Esophagus muscularis mucosa (tissue), 4 donors: ENCODE measurements around the gene URB1. TPM values are rescaled to one million over a fixed set of nuclear protein-coding genes. Genes with fewer than 3 reads are reported as not detected.

Source experiments
- DNase-seq: peaks from one replicate; pipeline ENCODE4 v3.0.0-alpha.2; 2017; ENCODE audit errors: extremely low spot score
- H3K27ac ChIP-seq, 4 donors: fragments of 200-600 bp; sonication (generic); replicated peaks in 1 of 4; 1 replicate in 3 of 4; 2 replicates in 1 of 4; pipeline ENCODE4 v1.5.1; 2016 to 2019; ENCODE audit warnings: mild to moderate bottlenecking in 1 of 4
- H3K27me3 ChIP-seq, 4 donors: fragments of 200-600 bp; sonication (generic); one replicate each; pipeline versions ENCODE4 v1.5.1 to v1.6.0; 2016 to 2019
- H3K36me3 ChIP-seq, 4 donors: fragments of 200-600 bp; sonication (generic); one replicate each; pipeline ENCODE4 v1.5.1; 2016 to 2019
- H3K4me1 ChIP-seq, 4 donors: fragments of 200-600 bp; sonication (generic); one replicate each; pipeline ENCODE4 v1.5.1; 2016 to 2019
- H3K4me3 ChIP-seq, 4 donors: fragments of 200-600 bp; sonication (generic); 1 replicate in 2 of 4; 2 replicates in 2 of 4; pipeline ENCODE4 v1.5.1; 2016 to 2019; ENCODE audit warnings: mild to moderate bottlenecking in 4 of 4, moderate library complexity in 1 of 4
- H3K9me3 ChIP-seq, 4 donors: fragments of 200-600 bp; sonication (generic); 1 replicate in 3 of 4; 2 replicates in 1 of 4; pipeline ENCODE4 v1.5.1; 2016 to 2019
- EP300 ChIP-seq: sonication (generic); formaldehyde crosslinking; IDR thresholded peaks from one replicate; pipeline ENCODE4 v1.6.1; 2017; ENCODE audit warnings: antibody characterized with exemption
- POLR2A ChIP-seq: fragments of 450-650 bp; IDR thresholded peaks from one replicate; pipeline ENCODE4 v1.6.1; 2017; ENCODE audit warnings: antibody characterized with exemption, moderate library complexity, mild to moderate bottlenecking, low read depth
- POLR2AphosphoS5 ChIP-seq, 2 donors: sonication (generic); formaldehyde crosslinking; IDR thresholded peaks; one replicate each; pipeline ENCODE4 v1.6.1; 2017; ENCODE audit warnings: antibody characterized with exemption in 2 of 2
- WGBS: methylation state at CpG from one replicate; pipeline ENCODE4 v1.1.5; 2018; 5-methylcytosine and 5-hydroxymethylcytosine counted together
- intact Hi-C: fragments of 100-400 bp; cut with DNase I; formaldehyde crosslinking; loops from one replicate; pipeline ENCODE4 v1.15.1; 2023
- total RNA-seq, 4 donors: library from RNA; depleted of rRNA; stranded (reverse); fragments of >200 nt; gene quantifications; one replicate each; pipeline versions ENCODE4 v1.1.0 to v1.2.1, GENCODE V29; 2016
- TF ChIP-seq, protein P1 (sequence below), 3 experiments: fragments of 200-600 bp in 2 of 3; fragments of 450-650 bp in 1 of 3; sonication (generic) in 2 of 3; IDR thresholded peaks; one replicate each; pipeline ENCODE4 v1.5.1; 2017 to 2019; ENCODE audit warnings: antibody characterized with exemption in 3 of 3, mild to moderate bottlenecking in 2 of 3, moderate library complexity in 1 of 3

The URB1 gene
- total RNA-seq, 4 donors from 2014 or later, result 14.1 to 31.0 (median 22.4) TPM

- no peak for DNase-seq
- H3K4me3 ChIP-seq, result no peak overlapping the region
- H3K4me1 ChIP-seq, result peaks cover 0 to 6% (median 0%) of the 10 kb centered on the region in 4 donors
- H3K36me3 ChIP-seq, result peaks cover 0 to 17% (median 5%) of the 10 kb centered on the region in 4 donors
- 98% methylated on average over 7 of the region's 7 CpGs for WGBS
- H3K27me3 ChIP-seq, result no peaks in the 10 kb centered on the region
- H3K27ac ChIP-seq, result no peak overlapping the region
- H3K9me3 ChIP-seq, result no peaks in the 10 kb centered on the region
- TF ChIP-seq POLR2AphosphoS5 (IDR thresholded peaks at IDR 0.05) (no peak), POLR2A (no peak), EP300 (no peak)
- TF ChIP-seq, protein P1, sequence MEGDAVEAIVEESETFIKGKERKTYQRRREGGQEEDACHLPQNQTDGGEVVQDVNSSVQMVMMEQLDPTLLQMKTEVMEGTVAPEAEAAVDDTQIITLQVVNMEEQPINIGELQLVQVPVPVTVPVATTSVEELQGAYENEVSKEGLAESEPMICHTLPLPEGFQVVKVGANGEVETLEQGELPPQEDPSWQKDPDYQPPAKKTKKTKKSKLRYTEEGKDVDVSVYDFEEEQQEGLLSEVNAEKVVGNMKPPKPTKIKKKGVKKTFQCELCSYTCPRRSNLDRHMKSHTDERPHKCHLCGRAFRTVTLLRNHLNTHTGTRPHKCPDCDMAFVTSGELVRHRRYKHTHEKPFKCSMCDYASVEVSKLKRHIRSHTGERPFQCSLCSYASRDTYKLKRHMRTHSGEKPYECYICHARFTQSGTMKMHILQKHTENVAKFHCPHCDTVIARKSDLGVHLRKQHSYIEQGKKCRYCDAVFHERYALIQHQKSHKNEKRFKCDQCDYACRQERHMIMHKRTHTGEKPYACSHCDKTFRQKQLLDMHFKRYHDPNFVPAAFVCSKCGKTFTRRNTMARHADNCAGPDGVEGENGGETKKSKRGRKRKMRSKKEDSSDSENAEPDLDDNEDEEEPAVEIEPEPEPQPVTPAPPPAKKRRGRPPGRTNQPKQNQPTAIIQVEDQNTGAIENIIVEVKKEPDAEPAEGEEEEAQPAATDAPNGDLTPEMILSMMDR (IDR thresholded peaks at IDR 0.05), result no peak
- intact Hi-C loops, result no loop called here
Observed at GRCh38 chr21:32304998-32305397, 87.8 kb downstream of the URB1 start.

DNA sequence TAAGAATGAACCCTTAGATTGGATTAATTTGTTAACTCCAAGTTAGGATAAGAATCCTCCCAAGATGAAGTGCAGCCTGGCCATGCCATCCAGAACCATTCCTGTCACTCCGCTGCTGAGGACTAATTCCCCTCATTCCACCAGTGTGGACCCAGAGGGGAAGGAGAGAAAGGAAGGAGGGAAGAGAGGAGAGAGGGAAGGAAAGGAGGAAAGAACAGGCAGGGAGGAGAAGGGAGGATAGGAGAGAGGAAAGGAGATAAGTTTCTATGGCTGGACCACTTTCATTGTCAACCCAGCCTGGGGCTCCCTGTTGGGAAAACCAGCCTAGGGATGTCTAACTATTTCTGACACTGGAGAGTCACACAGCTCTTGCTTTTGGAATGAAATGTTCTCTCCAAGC is 89.4 kb downstream of the URB1 start:
- Histone ChIP-seq H3K9me3 (no peaks in the 10 kb centered on the region), H3K36me3 (peaks cover 0 to 8% (median 0%) of the 10 kb centered on the region in 4 donors), H3K27ac (no peak overlapping the region), H3K4me3 (no peak overlapping the region), H3K4me1 (peaks cover 0 to 6% (median 0%) of the 10 kb centered on the region in 4 donors), H3K27me3 (no peaks in the 10 kb centered on the region)
- DNase-seq, result no peak
- intact Hi-C loops, result no loop called here
- WGBS, result 97% methylated on average over 1 of the region's 1 CpG
- TF ChIP-seq POLR2AphosphoS5 (IDR thresholded peaks at IDR 0.05) (no peak), EP300 (no peak), POLR2A (no peak)
- TF ChIP-seq, protein P1 (IDR thresholded peaks at IDR 0.05), result no peak

GRCh38 chr21:32302560-32302959 is 90.3 kb downstream of the URB1 start:
- WGBS, result over 99% methylated on average over 6 of the region's 6 CpGs
- Histone ChIP-seq H3K4me1 (peaks cover 0 to 6% (median 0%) of the 10 kb centered on the region in 4 donors), H3K4me3 (no peak overlapping the region), H3K9me3 (no peaks in the 10 kb centered on the region), H3K36me3 (peaks cover 0 to 3% (median 0%) of the 10 kb centered on the region in 4 donors), H3K27ac (no peak overlapping the region), H3K27me3 (no peaks in the 10 kb centered on the region)
- no peak for TF ChIP-seq EP300
- no peak for TF ChIP-seq POLR2AphosphoS5 (IDR thresholded peaks at IDR 0.05)
- TF ChIP-seq POLR2A, result no peak
- TF ChIP-seq, protein P1 (IDR thresholded peaks at IDR 0.05), result no peak
- intact Hi-C loops, result no loop called here
- no peak for DNase-seq

GRCh38 chr21:32301596-32301995 is 91.2 kb downstream of the URB1 start:
- no peak for TF ChIP-seq EP300
- TF ChIP-seq POLR2A, result no peak
- no peak for TF ChIP-seq POLR2AphosphoS5 (IDR thresholded peaks at IDR 0.05)
- TF ChIP-seq, protein P1 (IDR thresholded peaks at IDR 0.05), result no peak
- H3K27ac ChIP-seq, result no peak overlapping the region
- intact Hi-C loops, result no loop called here
- H3K4me1 ChIP-seq, result peaks cover 0 to 6% (median 0%) of the 10 kb centered on the region in 4 donors
- no peaks in the 10 kb centered on the region for H3K27me3 ChIP-seq
- WGBS, result 94% methylated on average over 2 of the region's 2 CpGs
- DNase-seq, result no peak
- no peak overlapping the region for H3K4me3 ChIP-seq
- H3K36me3 ChIP-seq, result peaks cover 0 to 2% (median 0%) of the 10 kb centered on the region in 4 donors
- no peaks in the 10 kb centered on the region for H3K9me3 ChIP-seq

DNA sequence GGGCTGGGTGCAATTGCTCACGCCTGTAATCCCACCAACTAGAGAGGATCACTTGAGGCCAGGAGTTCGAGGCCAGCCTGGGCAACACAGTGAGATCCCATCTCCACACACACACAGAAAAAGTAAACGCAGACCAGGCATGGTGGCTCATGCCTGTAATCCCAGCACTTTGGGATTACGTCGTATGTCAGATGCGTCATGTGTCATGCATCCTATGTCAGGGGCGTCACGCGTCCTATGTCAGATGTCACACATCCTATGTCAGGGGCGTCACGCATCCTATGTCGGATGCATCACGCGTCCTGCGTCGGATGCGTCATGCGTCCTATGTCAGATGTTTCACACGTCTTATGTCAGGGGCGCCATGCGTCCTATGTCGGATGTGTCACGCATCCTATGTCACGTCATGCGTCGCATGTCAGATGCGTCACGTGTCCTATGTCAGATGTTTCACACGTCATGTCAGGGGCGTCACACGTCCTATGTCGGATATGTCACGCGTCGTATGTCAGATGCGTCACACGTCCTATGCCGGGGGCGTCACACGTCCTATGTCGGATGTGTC is 92.6 kb downstream of the URB1 start:
- H3K27ac ChIP-seq, result no peak overlapping the region
- no peak overlapping the region for H3K4me3 ChIP-seq
- DNase-seq, result no peak
- no peaks in the 10 kb centered on the region for H3K4me1 ChIP-seq
- intact Hi-C loops, result no loop called here
- WGBS, result 94% methylated on average over 41 of the region's 41 CpGs
- H3K36me3 ChIP-seq, result no peaks in the 10 kb centered on the region
- H3K27me3 ChIP-seq, result no peaks in the 10 kb centered on the region
- TF ChIP-seq, protein P1 (IDR thresholded peaks at IDR 0.05), result no peak
- TF ChIP-seq POLR2AphosphoS5 (IDR thresholded peaks at IDR 0.05) (peak in 1 of 2 donors; percentile 53), POLR2A (no peak), EP300 (no peak)
- H3K9me3 ChIP-seq, result no peaks in the 10 kb centered on the region
